ENCODE results near the gene MYO1D.

Gene MYO1D

GRCh38 chr17:32648450-32648849, 228.5 kb downstream of the MYO1D start:
- TF ChIP-seq EP300 (IDR thresholded peaks at IDR 0.05; ENCODE audit: borderline replicate concordance) (no peak), CREB1 (IDR thresholded peaks at IDR 0.05; ENCODE audit: low read depth) (no peak), CEBPB (IDR thresholded peaks at IDR 0.05) (no peak), TEAD4 (IDR thresholded peaks at IDR 0.05) (no peak), ZBTB7A (IDR thresholded peaks at IDR 0.05; ENCODE audit: low read depth) (no peak), RAD21 (IDR thresholded peaks at IDR 0.05; ENCODE audit: low read depth) (no peak), NFIC (IDR thresholded peaks at IDR 0.05) (no peak), FOXM1 (IDR thresholded peaks at IDR 0.05; ENCODE audit: borderline replicate concordance, low read depth) (no peak), TAF1 (IDR thresholded peaks at IDR 0.05; ENCODE audit: low read depth) (no peak), YY1 (IDR thresholded peaks at IDR 0.05; ENCODE audit: low read depth) (no peak)
- TF ChIP-seq, protein P1, sequence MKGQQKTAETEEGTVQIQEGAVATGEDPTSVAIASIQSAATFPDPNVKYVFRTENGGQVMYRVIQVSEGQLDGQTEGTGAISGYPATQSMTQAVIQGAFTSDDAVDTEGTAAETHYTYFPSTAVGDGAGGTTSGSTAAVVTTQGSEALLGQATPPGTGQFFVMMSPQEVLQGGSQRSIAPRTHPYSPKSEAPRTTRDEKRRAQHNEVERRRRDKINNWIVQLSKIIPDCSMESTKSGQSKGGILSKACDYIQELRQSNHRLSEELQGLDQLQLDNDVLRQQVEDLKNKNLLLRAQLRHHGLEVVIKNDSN (IDR thresholded peaks at IDR 0.05) = no peak
- TF ChIP-seq, protein P2, sequence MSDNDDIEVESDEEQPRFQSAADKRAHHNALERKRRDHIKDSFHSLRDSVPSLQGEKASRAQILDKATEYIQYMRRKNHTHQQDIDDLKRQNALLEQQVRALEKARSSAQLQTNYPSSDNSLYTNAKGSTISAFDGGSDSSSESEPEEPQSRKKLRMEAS (IDR thresholded peaks at IDR 0.05) = no peak

DNA sequence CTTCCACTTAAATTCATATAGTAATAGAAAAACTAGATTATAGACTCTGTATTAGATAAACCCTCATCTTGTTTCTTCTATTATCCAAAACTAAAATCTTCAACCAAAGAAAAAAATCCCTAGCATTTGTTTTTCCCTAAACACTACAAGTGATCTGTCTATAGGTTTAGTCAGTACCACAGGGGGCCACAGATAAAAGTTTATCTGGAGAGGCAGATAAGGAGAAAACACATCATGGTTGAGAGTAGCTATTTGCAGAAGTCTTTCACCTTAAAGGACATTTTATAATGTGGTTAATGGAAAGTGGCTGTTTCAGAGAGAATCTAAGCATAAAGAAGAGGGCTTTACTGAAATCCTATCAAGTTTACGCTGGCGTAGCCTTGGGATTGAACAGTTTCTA, 230.0 kb downstream of the MYO1D start:
- TF ChIP-seq, protein P2 (IDR thresholded peaks at IDR 0.05) = no peak
- no peak for TF ChIP-seq TAF1 (IDR thresholded peaks at IDR 0.05; ENCODE audit: low read depth)
- TF ChIP-seq, protein P1 (IDR thresholded peaks at IDR 0.05) = no peak
- no peak for TF ChIP-seq CREB1 (IDR thresholded peaks at IDR 0.05; ENCODE audit: low read depth)
- TF ChIP-seq EGR1 (IDR thresholded peaks at IDR 0.05) = no peak
- TF ChIP-seq ZBTB7A (IDR thresholded peaks at IDR 0.05; ENCODE audit: low read depth) = no peak
- TF ChIP-seq FOXM1 (IDR thresholded peaks at IDR 0.05; ENCODE audit: borderline replicate concordance, low read depth) = no peak
- no peak for TF ChIP-seq EP300 (IDR thresholded peaks at IDR 0.05; ENCODE audit: borderline replicate concordance)
- no peak for TF ChIP-seq NFIC (IDR thresholded peaks at IDR 0.05)
- no peak for TF ChIP-seq TCF12 (IDR thresholded peaks at IDR 0.05; ENCODE audit: low read depth)
- no peak for TF ChIP-seq CEBPB (IDR thresholded peaks at IDR 0.05)
- TF ChIP-seq RAD21 (IDR thresholded peaks at IDR 0.05; ENCODE audit: low read depth) = no peak
- TF ChIP-seq TEAD4 (IDR thresholded peaks at IDR 0.05) = no peak
- TF ChIP-seq REST (IDR thresholded peaks at IDR 0.05; ENCODE audit: low read depth) = no peak
- no peak for TF ChIP-seq YY1 (IDR thresholded peaks at IDR 0.05; ENCODE audit: low read depth)

- TF ChIP-seq TEAD4 (IDR thresholded peaks at IDR 0.05) (no peak), YY1 (IDR thresholded peaks at IDR 0.05; ENCODE audit: low read depth) (no peak), RAD21 (IDR thresholded peaks at IDR 0.05; ENCODE audit: low read depth) (no peak), CREB1 (IDR thresholded peaks at IDR 0.05; ENCODE audit: low read depth) (no peak), ZBTB7A (IDR thresholded peaks at IDR 0.05; ENCODE audit: low read depth) (no peak), EGR1 (IDR thresholded peaks at IDR 0.05) (no peak), NFIC (IDR thresholded peaks at IDR 0.05) (no peak), TAF1 (IDR thresholded peaks at IDR 0.05; ENCODE audit: low read depth) (no peak), CEBPB (IDR thresholded peaks at IDR 0.05) (no peak), FOXM1 (IDR thresholded peaks at IDR 0.05; ENCODE audit: borderline replicate concordance, low read depth) (no peak), REST (IDR thresholded peaks at IDR 0.05; ENCODE audit: low read depth) (no peak), TCF12 (IDR thresholded peaks at IDR 0.05; ENCODE audit: low read depth) (no peak), EP300 (IDR thresholded peaks at IDR 0.05; ENCODE audit: borderline replicate concordance) (no peak)
- TF ChIP-seq, protein P1 (IDR thresholded peaks at IDR 0.05) = no peak
- TF ChIP-seq, protein P2 (IDR thresholded peaks at IDR 0.05) = no peak
These were observed 240.2 kb downstream of the MYO1D start for GRCh38 chr17:32636598-32637218.

GRCh38 chr17:32634167-32634566, 242.8 kb downstream of the MYO1D start:
- no peak for TF ChIP-seq EP300 (IDR thresholded peaks at IDR 0.05; ENCODE audit: borderline replicate concordance)
- TF ChIP-seq FOXM1 (IDR thresholded peaks at IDR 0.05; ENCODE audit: borderline replicate concordance, low read depth) = no peak
- no peak for TF ChIP-seq TEAD4 (IDR thresholded peaks at IDR 0.05)
- no peak for TF ChIP-seq RAD21 (IDR thresholded peaks at IDR 0.05; ENCODE audit: low read depth)
- no peak for TF ChIP-seq YY1 (IDR thresholded peaks at IDR 0.05; ENCODE audit: low read depth)
- TF ChIP-seq, protein P2 (IDR thresholded peaks at IDR 0.05) = no peak
- no peak for TF ChIP-seq EGR1 (IDR thresholded peaks at IDR 0.05)
- no peak for TF ChIP-seq TAF1 (IDR thresholded peaks at IDR 0.05; ENCODE audit: low read depth)
- TF ChIP-seq CREB1 (IDR thresholded peaks at IDR 0.05; ENCODE audit: low read depth) = no peak
- TF ChIP-seq, protein P1 (IDR thresholded peaks at IDR 0.05) = no peak
- TF ChIP-seq REST (IDR thresholded peaks at IDR 0.05; ENCODE audit: low read depth) = no peak
- no peak for TF ChIP-seq TCF12 (IDR thresholded peaks at IDR 0.05; ENCODE audit: low read depth)
- TF ChIP-seq CEBPB (IDR thresholded peaks at IDR 0.05) = no peak
- TF ChIP-seq ZBTB7A (IDR thresholded peaks at IDR 0.05; ENCODE audit: low read depth) = no peak

Measured in Ishikawa (cell line).